Occipital lobe (tissue), 2 donors: ENCODE results near the gene PGBD5. TPM values are rescaled to one million over a fixed set of nuclear protein-coding genes. Genes with fewer than 3 reads are reported as not detected.

Experiments used
- DNase-seq: peaks from one replicate; lab custom pipeline; 2025; lab: John Stamatoyannopoulos, UW
- total RNA-seq: library from RNA; depleted of rRNA; stranded (reverse); fragments of >200 nt; gene quantifications from one replicate; pipeline ENCODE4 v1.2.3, GENCODE V29; 2014

The PGBD5 gene
- total RNA-seq, 1 donor from 2014 or later: 25.6 TPM

- DNase-seq: no peak
Measured at GRCh38 chr1:230377851-230378250, 48.3 kb downstream of the PGBD5 start.

- DNase-seq: no peak
Measured at GRCh38 chr1:230377324-230377723, 48.8 kb downstream of the PGBD5 start.

GRCh38 chr1:230376296-230376695, 49.8 kb downstream of the PGBD5 start:
- DNase-seq: peak; percentile 22

GRCh38 chr1:230375780-230376179, 50.4 kb downstream of the PGBD5 start:
- peak; percentile 42 for DNase-seq

GRCh38 chr1:230375147-230375546, 51.0 kb downstream of the PGBD5 start:
- no peak for DNase-seq

GRCh38 chr1:230371923-230372703, 54.0 kb downstream of the PGBD5 start:
- DNase-seq: no peak

GRCh38 chr1:230370109-230370508, 56.0 kb downstream of the PGBD5 start:
- DNase-seq: no peak

- DNase-seq: no peak
Measured at GRCh38 chr1:230368871-230369270, 57.3 kb downstream of the PGBD5 start.

- DNase-seq: no peak
Measured at GRCh38 chr1:230368363-230368762, 57.8 kb downstream of the PGBD5 start.

- peak; percentile 35 for DNase-seq
Measured at GRCh38 chr1:230366504-230366915, 59.6 kb downstream of the PGBD5 start.

GRCh38 chr1:230365723-230366307, 60.3 kb downstream of the PGBD5 start:
- DNase-seq: no peak

- no peak for DNase-seq
Measured at GRCh38 chr1:230362949-230363348, 63.2 kb downstream of the PGBD5 start.

- no peak for DNase-seq
Measured at GRCh38 chr1:230361941-230362340, 64.2 kb downstream of the PGBD5 start.

- no peak for DNase-seq
Measured at GRCh38 chr1:230359992-230360668, 66.0 kb downstream of the PGBD5 start.

- peak; percentile 38 for DNase-seq
Measured at GRCh38 chr1:230356869-230357794, 69.0 kb downstream of the PGBD5 start.

GRCh38 chr1:230356190-230356589, 69.9 kb downstream of the PGBD5 start:
- DNase-seq: no peak

- no peak for DNase-seq
Measured at GRCh38 chr1:230355594-230355993, 70.5 kb downstream of the PGBD5 start.

- no peak for DNase-seq
Measured at GRCh38 chr1:230355128-230355527, 71.0 kb downstream of the PGBD5 start.

GRCh38 chr1:230354005-230354404, 72.1 kb downstream of the PGBD5 start:
- no peak for DNase-seq

- no peak for DNase-seq
Measured at GRCh38 chr1:230352537-230352936, 73.6 kb downstream of the PGBD5 start.

GRCh38 chr1:230351983-230352382, 74.1 kb downstream of the PGBD5 start:
- DNase-seq: no peak
